NCI-H524 (cell line): Measurements from ENCODE around the gene ASB10.

Source experiments
- DNase-seq, 2 experiments: peaks; one replicate each; lab custom pipeline; 2025; lab: John Stamatoyannopoulos, UW

ASB10 gene

DNA sequence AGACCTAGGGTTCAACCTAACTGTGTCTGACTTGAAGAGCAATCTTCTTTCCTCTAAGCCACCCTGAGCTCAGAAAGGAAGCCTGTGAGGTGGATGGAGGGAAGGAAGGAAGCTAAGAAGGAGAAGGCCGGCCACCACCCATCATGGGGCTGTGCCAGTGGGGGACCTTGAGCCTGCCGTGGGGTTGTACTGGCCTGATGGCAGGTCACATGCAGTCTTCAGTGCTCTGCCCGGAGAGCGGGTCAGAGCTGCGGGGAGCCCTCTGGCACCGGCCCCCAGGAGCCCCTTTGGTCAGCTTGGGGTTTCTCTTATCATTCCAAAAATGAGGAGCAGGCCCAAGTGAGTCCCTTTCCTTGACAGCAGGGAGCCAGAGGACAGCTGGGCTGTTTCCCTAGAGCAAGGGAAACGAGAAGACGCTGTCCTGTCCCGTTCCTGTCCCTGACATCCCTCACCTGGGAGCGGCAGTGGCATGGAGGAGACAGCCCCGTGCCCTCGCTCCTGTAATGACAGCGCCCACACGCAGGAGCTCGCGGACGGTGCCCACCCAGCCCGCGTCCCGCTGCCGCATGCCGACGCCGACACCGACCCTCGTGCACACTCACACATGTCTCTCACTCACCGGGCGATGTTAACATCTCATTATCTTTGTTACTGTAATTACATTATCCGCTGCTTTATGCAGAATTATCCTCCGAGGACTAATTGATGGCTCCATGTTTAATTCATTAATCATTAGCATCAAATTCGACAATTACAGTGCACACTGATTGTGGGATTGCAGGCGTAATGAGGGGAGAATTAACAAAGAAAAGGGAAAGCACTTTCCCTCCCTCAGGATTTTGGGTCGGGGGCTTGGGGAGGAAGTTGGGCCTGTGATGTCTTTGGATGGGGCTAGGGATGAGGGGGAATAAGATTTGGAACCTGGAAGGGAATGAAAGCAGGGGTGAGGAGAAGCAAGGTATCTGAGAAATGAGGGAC lies 50.9 kb downstream of the ASB10 start:
- no peak for DNase-seq

DNA sequence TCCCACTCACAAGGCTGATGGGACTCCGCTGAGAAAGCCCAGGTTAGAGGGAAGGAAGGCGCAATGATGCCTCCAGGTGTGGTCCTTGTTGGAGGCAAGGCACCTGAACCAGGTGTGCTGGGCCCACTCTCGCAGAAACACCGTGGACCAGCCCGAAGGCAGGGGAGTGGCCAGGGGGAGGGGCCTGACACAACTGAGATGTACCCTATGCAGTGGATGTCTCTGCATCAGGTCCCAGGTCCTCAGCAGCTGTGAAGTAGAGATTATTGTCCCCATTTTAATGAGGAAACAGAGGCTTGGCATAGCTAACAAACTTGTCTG lies 51.6 kb downstream of the ASB10 start:
- no peak for DNase-seq

DNA sequence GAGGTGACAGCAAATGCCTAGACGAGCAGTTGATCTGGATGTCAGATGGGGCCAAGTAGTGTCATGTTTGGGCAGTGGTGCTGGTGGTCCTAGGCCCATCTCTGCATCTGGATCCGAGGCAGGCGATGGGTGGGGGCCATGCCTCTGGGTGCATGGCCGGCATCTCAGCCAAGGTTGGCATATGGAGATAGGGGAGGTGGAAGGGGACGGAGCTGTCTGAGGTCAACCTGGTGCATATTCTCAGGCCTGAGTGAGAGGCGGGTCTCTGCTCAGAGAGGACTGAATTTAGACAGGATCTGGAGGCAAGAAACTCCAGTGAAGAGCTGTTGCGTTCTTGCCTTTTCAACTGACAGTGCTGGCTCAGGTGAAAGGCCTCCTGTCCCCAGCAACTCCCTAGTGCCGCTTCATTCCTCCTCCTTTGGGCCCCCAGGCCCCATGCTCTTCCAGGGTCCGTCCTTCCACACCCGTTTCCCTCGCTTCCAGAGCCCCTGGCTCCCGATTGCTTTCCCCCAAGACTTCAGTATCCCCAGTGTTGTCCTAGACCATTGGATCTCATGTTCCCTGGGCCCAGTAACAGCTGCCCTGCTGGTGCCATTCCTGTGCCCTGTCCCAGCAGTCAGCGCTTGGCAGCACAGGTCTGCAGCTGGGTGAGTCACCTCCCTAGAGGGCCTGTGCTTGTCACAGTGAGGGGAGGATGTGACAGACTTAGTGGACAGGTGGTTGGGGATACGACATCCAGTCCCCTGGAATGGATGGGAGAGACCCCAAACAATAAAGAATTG lies 52.1 kb downstream of the ASB10 start:
- DNase-seq: no peak

DNA sequence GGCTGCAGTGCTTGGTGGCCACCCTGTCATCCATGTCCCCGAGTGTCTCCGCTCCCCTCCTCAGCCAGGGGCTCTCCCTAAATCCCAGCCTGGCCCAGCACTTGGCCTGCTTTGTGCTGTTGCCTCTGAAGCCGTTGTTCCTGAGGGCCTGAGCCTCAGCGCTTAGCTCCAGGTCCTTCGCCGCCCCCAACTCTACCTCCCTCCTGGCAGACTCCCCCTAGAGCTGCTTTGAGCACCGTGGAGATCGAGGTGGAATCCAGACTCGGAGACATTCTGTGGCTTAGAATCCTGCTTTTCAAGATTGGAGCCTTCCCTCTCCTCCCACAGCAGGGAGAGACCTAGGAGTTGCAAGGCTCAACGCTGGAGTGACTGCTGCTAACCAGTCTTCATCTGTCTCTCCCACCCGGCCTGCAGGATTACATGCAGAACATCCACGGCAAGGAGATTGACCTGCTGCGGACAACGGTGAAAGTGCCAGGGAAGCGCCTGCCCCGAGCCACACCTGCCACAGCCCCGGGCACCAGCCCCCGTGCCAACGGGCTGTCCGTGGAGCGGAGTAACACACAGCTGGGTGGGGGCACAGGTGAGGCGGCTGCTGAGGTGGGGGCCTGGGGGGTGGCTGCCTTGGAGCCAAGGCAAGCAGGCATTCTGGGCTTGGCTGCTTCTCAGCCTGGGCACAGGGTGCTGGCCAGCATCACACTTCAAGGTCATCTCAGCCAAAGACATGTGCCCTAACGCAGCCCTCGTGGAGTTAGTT lies 52.9 kb downstream of the ASB10 start:
- no peak for DNase-seq

DNA sequence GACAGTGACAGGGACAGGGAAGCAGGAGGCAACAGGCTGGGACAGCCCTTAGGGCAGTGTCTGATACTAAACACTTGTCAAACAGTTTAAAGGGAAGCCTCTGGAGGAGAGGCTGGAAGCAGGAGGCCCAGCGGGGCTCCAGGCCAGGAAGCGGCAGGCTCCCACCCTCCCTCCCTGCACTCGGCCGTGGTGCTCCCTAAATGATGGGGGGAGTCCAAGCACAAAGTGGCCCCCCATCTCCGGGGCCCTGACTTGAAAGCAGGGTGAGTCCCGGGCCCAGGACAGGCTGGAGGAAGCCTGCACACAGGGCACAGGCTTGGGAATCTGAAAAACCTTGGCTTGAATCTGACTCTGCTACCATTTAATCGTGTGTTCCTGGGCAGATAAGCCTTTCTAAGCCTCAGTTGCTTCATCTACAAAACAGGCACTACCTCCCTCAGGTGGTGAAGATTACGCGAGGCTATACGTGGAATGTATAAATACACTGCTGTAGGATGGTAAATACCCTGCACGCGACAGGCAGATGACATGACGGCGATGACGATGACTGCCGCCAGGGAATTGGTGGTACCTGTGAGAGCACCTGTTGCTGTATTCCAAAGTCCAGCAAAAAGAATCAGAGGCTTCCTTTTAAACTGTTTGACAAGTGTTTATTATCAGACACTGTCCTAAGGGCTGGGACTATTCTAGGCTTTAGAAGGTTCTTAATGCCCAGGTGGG lies 53.6 kb downstream of the ASB10 start:
- DNase-seq: no peak

DNA sequence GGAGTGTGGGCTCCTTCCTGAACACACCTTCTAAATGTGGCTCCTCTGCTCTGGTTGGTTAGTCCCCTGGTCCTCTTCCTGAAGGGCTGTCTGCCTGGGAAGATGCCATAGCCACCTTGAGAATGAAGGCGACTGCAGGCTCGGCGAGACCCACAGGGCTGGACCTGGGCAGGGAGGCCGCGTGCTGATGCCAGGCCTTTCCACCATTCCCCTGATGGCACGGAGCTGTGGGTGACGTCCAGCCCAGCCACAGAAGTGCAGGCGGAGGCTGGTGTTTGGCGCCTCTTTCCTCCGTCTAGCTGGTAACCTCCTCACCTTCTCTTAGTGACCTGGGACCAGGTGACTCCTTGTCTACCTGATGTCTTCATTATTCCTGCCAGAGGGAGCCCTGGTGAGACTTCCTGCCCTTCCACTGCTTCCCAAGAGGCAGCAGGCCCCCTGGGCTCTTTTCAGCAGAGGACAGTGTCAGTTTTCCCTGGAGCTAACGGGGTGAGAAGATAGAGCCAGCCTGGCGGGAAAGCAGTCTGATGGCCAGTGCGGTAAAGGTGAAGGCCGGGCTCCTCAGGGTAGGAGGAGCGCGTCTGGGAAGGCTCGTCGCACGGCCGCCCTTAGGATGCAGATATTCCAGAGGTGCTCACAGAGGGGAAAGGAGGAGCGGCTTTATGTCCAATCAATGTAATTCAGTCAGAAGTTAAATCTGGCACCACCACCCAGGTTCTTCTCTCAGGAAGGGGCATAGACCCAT lies 54.4 kb downstream of the ASB10 start:
- no peak for DNase-seq

DNA sequence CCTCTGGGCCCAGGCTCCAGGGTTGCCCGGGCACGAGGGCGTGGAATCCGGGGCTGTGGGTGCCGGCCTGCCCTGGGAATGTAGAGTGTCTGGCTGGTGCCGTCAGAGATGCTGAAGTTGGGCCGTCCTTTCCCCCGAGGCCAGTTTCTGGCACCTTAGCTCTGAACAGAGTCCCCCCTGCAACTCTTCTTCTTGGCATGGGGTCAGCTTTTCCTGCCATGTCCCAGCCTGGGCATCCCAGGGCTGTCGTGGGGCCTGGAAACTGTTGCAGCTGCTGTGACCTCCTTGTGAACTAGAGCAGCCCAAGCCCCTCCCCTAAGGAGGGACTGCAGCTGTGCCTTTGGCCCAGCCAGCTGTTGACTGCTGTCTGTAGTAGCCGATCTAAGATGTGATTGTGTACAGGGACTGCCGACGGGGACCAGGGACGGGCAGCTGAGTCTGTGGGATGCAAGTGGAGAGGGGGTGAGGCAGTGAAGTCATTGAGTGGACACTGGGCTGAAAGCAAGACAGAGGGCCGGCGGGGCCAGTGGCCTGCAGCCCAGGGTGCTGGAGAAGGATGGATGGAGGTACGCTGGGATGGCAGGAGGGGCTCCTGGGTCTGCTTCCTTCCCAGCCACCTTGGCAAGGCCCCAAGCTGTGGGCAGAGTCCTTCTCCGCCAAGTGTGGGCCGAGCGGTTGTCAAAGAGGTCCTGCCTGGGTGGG lies 55.3 kb downstream of the ASB10 start:
- DNase-seq: no peak

DNA sequence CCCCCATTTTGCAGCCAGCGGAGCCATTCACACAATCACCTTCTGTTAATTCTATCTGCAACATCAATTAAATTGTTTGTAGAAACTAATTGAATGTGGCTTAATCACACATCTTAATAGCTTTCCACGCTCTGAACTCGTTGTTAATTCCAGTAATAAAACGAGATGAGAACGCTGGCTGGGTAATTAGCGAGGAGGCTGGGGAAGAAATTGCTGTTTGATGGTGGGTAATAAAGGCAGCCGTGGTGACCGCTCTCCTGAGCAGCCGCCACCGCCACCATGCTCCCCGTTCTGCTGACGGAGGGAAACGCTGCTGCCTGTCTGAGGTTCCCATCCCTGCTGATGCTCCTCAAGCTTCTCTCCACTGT lies 55.8 kb downstream of the ASB10 start:
- no peak for DNase-seq

DNA sequence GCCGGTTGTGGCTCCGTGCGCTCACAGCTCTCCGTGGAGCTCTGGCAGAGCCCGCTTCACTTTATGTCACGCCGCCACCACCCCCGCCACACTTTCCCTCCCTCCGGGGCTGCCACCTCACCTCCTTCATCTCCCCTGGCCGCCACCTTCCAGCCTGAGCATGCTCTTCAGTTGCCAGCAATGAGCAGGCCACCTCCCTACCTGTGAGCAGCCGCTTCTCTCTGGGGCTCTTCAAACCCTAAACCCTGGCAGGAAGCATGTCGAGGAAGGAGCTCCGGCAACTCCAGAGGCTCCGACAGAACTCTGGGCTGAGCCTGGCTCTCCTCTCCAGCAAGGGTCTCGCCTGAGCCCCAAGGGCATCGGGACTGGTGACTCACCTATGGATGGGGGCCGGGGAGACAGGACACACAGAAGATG lies 56.3 kb downstream of the ASB10 start:
- DNase-seq: no peak

DNA sequence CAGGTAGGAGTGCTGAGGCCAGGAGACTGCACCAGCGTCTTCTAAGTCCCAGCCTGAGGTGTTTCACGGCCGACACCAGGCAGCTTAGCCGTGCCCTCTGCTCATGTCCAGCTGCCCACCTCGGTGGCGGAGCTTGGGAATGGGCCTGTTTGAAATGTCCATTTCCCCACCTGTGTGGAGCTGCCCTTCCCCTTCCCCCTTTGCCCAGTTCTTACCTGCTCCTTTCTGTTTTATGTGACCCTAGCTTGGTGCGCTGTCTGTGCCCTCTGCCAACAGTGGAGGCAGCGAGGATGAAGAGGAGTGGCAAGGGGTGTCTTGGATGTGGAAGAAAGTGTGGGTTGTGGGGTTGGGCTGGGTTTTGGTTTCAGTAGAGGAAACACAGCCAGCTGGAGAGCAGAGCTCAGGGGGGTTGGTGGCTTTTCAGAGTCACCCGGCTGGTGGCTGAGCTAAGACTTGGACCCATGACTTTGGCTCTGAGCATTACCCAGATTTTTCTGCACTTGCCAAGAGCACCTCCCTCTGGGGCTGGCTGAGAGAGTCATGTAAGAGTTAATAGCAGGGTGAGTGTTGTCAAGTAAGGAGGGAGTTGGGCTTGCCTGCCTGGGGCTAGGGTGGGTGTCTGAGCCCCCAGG lies 57.0 kb downstream of the ASB10 start:
- no peak for DNase-seq

DNA sequence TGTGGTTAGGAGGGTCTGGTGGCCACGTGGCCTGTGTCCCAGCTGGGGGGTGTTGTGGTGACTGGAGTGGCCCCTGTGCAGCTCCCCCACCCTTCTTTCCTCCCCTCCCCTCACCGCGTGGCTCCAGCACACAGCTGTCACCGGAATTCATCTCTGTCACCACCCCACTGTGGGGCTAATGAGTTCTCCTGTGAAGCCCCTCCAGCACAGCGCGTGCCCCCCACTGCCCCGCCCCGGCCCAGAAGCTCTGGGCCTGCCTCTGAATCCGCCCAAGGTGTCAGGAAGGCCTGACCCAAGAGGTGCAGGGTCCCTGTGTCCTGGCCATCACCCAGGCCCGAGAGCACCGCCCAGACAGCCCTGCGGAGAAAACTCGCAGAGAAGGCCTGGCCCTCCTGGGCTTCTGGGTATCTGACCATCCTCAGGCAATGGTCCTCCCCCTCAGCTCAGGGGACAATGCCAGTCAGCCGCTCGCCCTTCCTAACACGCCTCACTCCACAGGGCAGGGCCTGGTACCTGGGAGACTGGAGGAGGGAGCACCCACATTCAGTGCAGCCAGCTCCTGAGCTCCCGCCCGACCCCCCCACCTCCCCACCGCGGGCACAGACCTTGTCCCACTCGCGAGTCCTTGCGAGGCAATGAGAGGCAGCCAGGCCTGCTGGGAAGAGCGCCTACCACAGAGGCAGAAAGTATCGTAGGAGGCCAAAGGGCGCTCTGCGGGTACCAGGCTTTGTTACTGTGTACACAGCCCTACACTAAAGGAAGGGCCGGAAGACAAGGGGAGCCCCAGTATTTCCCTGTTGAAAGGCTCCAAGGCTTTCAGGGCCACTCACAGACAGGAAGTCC lies 57.7 kb downstream of the ASB10 start:
- no peak for DNase-seq

DNA sequence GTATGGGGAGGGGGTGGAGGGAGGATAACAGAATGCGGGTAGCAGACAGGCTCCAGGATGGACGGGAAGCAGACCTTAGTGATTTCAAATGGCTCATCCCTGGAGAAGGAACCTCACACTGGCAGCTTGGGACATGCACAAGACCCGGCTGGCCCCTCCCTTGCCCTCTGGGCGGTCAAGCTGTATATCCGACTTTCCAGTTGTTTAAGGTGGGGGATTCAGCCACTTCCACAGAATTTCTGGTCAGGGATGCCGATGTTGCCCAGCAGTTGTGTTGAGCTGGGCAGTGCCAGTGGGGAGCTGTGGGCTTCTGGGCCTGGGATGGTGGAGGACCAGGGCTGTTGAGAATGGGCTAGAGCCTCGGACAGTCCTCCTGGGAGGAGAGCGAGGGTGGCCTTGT lies 58.3 kb downstream of the ASB10 start:
- no peak for DNase-seq

DNA sequence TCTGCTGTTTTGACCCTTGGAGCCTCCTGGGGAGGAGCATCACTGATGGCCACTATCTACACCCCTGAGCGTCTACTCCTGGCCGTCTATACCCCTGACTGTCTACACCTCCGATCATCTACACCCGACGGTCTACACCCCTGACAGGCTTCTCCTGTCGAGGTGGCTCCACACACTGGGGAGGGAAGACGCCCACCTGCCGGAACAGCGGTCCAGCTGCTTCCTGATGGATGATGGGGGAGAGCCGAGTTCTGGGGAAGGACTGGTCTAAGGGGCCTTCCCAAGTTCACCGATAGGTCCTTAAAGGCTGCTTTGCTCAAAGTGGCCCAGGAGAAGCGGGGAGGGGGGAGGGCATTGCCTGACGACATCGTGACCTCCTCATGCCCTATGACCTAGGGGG lies 58.9 kb downstream of the ASB10 start:
- DNase-seq: no peak

DNA sequence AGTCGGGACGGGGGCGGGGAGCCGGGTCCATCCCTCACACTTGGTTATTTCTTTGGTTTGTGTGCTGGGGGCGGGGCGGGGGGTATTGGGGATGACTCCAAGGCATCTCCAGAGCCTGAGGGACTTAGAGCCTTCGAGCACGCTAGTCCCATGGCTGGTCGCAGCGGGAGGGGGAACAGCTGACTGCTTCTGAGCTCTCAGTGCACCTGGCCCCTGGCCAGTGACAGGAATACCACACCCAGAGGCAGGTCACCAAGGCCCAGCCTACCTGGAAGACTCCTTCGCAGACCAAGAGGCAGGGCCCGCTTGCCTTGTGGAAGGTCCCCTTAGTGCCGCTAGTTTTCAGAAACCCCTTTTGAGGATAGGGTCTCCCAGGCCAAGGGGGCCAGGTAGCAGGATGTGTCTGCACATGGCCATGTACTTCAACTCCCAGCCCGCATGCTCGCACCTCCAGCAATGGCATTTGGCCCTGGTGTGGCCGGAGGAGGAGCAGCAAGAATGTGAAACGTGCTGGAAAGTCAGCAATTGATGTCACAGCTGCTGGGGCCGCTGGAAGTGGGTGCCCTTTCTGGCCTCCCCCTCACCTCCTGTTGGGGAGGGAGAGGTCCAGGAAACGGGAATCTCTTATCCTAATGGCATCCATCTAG lies 60.4 kb downstream of the ASB10 start:
- no peak for DNase-seq

DNA sequence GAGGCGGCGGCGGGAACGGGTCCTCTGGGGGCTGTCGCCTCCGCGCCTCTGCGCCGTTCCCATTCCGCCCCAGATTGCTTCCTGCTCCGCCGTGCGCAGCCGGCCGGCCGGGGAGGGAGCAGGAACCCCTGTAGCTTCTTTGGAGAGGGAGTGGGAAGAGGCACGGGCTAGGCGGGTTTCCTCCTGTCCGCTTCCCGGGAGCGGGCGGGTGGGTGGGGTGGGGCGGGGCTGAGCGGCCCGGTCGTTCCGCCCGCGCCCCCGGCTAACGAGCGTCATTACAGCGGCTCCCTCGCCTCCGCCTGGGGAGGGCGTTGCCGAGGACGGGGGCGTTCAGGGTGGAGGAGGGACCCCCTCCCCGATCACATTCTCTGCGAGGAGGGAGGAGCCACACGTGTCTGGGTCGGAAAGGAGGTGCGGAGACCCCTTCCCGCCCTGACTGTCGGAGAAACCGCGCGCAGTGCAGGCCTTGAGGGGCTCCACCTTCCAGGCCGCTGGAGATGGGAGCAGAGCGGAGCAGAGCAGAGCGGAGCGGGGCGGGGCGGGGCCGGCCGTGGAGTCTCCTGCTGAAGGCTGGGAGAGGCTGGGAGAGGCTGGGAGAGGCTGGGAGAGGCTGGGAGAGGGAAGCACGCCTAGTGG lies 61.1 kb downstream of the ASB10 start:
- no peak for DNase-seq
